GM12878 (cell line): Measurements from ENCODE around the gene TMEM272. TPM values are rescaled to one million over a fixed set of nuclear protein-coding genes. Genes with fewer than 3 reads are reported as not detected.

Source experiments
- CREM ChIP-seq: IDR thresholded peaks from 2 replicates; pipeline ENCODE4 v1.6.1; 2014; ENCODE audit warnings: antibody characterized with exemption, low read depth
- MTA2 ChIP-seq: fragments of 450-650 bp; IDR thresholded peaks from 2 replicates; pipeline ENCODE4 v1.6.1; 2016; ENCODE audit warnings: low read depth, mild to moderate bottlenecking, moderate library complexity
- NFXL1 ChIP-seq: fragments of 450-650 bp; IDR thresholded peaks from 2 replicates; pipeline ENCODE4 v1.6.1; 2017; ENCODE audit warnings: antibody characterized with exemption, mild to moderate bottlenecking, borderline replicate concordance
- PAX5 ChIP-seq: IDR thresholded peaks from 2 replicates; pipeline ENCODE4 v1.6.1; 2011; ENCODE audit warnings: low read depth, low read length, borderline replicate concordance
- PKNOX1 ChIP-seq: fragments of 450-650 bp; IDR thresholded peaks from 2 replicates; pipeline ENCODE4 v1.6.1; 2016; ENCODE audit warnings: mild to moderate bottlenecking
- RB1 ChIP-seq: fragments of 450-650 bp; formaldehyde crosslinking; IDR thresholded peaks from 2 replicates; pipeline ENCODE4 v1.6.1; 2017; ENCODE audit warnings: mild to moderate bottlenecking, borderline replicate concordance
- RELB ChIP-seq: fragments of 450-650 bp; IDR thresholded peaks from 2 replicates; pipeline ENCODE4 v1.6.1; 2017; ENCODE audit warnings: low read depth, mild to moderate bottlenecking, moderate library complexity
- RFX5 ChIP-seq: IDR thresholded peaks from 2 replicates; pipeline ENCODE4 v1.6.1; 2011; ENCODE audit warnings: low read depth, low read length, improper control_type of control experiment
- SUZ12 ChIP-seq: fragments of 200-600 bp; sonication (generic); IDR thresholded peaks from one replicate; pipeline ENCODE4 v1.6.1; 2018; ENCODE audit warnings: antibody characterized with exemption, mild to moderate bottlenecking; ENCODE audit not compliant: unreplicated experiment
- ZBTB33 ChIP-seq: fragments of 450-650 bp; IDR thresholded peaks from 2 replicates; pipeline ENCODE4 v1.6.1; 2017; ENCODE audit warnings: mild to moderate bottlenecking
- ZBTB40 ChIP-seq: fragments of 450-650 bp; IDR thresholded peaks from 2 replicates; pipeline ENCODE4 v1.6.1; 2016; ENCODE audit warnings: mild to moderate bottlenecking, moderate library complexity, borderline replicate concordance
- ZNF274 ChIP-seq: IDR thresholded peaks from one replicate; pipeline ENCODE4 v1.8.0; 2011; ENCODE audit not compliant: insufficient read length, insufficient read depth
- polyA plus RNA-seq, 11 experiments: library from polyadenylated mRNA; depleted of rRNA in 4 of 11; unstranded in 6 of 11; stranded (reverse) in 5 of 11; fragments of >200 nt; fragmentation: Nextera tagmentation in 4 of 11; fragmentation: Illumina TruSeq in 1 of 11; extraction: Ambion mirVana in 4 of 11; extraction: Trizol in 1 of 11; gene quantifications; 1 replicate in 1 of 11; 2 replicates in 10 of 11; pipeline versions ENCODE4 v1.2.1 to v1.2.3, GENCODE V29; 2011 to 2016; ENCODE audit warnings: inconsistent platforms in 2 of 11, missing spikeins in 2 of 11, low read depth in 1 of 11
- total RNA-seq, 4 experiments: library from RNA; depleted of rRNA in 3 of 4; stranded (reverse); fragments of >200 nt in 3 of 4; fragmentation: Illumina TruSeq in 1 of 4; extraction: Trizol in 1 of 4; gene quantifications; 2 replicates each; pipeline versions ENCODE4 v1.2.1 to v1.2.3, GENCODE V29; 2013 to 2021

The TMEM272 gene
- total and polyA plus RNA-seq, 10 of the 15 experiments (the other 5 are each of a cell fraction or from before 2014, with no cell fraction given): 0.01 to 0.04 TPM; not detected in 8

- no peak for TF ChIP-seq ZBTB40
- no peak for TF ChIP-seq RFX5
- TF ChIP-seq NFXL1: no peak
- no peak for TF ChIP-seq RELB
- no peak for TF ChIP-seq ZNF274
- no peak for TF ChIP-seq PKNOX1
- no peak for TF ChIP-seq MTA2
- no peak for TF ChIP-seq CREM
- no peak for TF ChIP-seq SUZ12
- no peak for TF ChIP-seq PAX5
- TF ChIP-seq ZBTB33: no peak
- TF ChIP-seq RB1: no peak
- TF ChIP-seq, all 136 proteins: peak for 0
Measured at GRCh38 chr13:51858433-51859247, 13.7 kb upstream of the TMEM272 start (continued).
